Esophagus squamous epithelium (tissue), 5 donors: ENCODE results near the gene FOXR1. TPM values are rescaled to one million over a fixed set of nuclear protein-coding genes. Genes with fewer than 3 reads are reported as not detected.

ENCODE experiments used
- DNase-seq: peaks from one replicate; lab custom pipeline; 2025; lab: John Stamatoyannopoulos, UW
- H3K27ac ChIP-seq, 4 donors: fragments of 200-600 bp; sonication (generic); one replicate each; pipeline ENCODE4 v1.5.1; 2016 to 2019; ENCODE audit warnings: mild to moderate bottlenecking in 1 of 4
- H3K27me3 ChIP-seq, 4 donors: fragments of 200-600 bp; sonication (generic); 1 replicate in 3 of 4; 2 replicates in 1 of 4; pipeline versions ENCODE4 v1.5.1 to v1.6.0; 2017 to 2021; ENCODE audit warnings: antibody characterized with exemption in 1 of 4
- H3K36me3 ChIP-seq, 3 donors: fragments of 200-600 bp; sonication (generic); one replicate each; pipeline ENCODE4 v1.5.1; 2016 to 2019
- H3K4me1 ChIP-seq, 3 donors: fragments of 200-600 bp; sonication (generic); one replicate each; pipeline ENCODE4 v1.5.1; 2017 to 2019
- H3K4me3 ChIP-seq, 4 donors: fragments of 200-600 bp; sonication (generic); 1 replicate in 3 of 4; 2 replicates in 1 of 4; pipeline ENCODE4 v1.5.1; 2016 to 2019; ENCODE audit warnings: mild to moderate bottlenecking in 2 of 4, moderate library complexity in 1 of 4
- H3K9me3 ChIP-seq, 3 donors: fragments of 200-600 bp; sonication (generic); one replicate each; pipeline ENCODE4 v1.5.1; 2016 to 2019
- CTCF ChIP-seq, 6 experiments: fragments of 450-650 bp in 4 of 6; fragments of 200-600 bp in 2 of 6; sonication (generic) in 2 of 6; IDR thresholded peaks; one replicate each; pipeline ENCODE4 v1.5.1; 2016 to 2019; ENCODE audit warnings: antibody characterized with exemption in 6 of 6, mild to moderate bottlenecking in 4 of 6, moderate library complexity in 4 of 6
- POLR2A ChIP-seq, 4 donors: fragments of 450-650 bp; IDR thresholded peaks; one replicate each; pipeline ENCODE4 v1.6.1; 2017; ENCODE audit warnings: antibody characterized with exemption in 4 of 4, mild to moderate bottlenecking in 4 of 4, moderate library complexity in 3 of 4
- WGBS, 2 donors: methylation state at CpG; one replicate each; pipeline ENCODE4 v1.1.5; 2018; 5-methylcytosine and 5-hydroxymethylcytosine counted together
- intact Hi-C: fragments of 100-400 bp; cut with DNase I; formaldehyde crosslinking; loops from one replicate; pipeline ENCODE4 v1.15.0; 2022
- total RNA-seq, 4 donors: library from RNA; depleted of rRNA; stranded (reverse); fragments of >200 nt; gene quantifications; one replicate each; pipeline ENCODE4 v1.1.0, GENCODE V29; 2016
- donor health status: DM: yes; HTN: yes; CAD: no.

Gene FOXR1
- total RNA-seq, 4 donors from 2014 or later = not detected

GRCh38 chr11:119019996-119020395 lies 48.4 kb downstream of the FOXR1 start:
- Histone ChIP-seq H3K4me3 (peak overlapping the region in 3 of 4 donors; percentile 72 to 87 (median 77)), H3K27ac (peak overlapping the region in 1 of 4 donors; percentile 97), H3K4me1 (peaks cover 16 to 74% (median 30%) of the 10 kb centered on the region in 3 donors), H3K9me3 (no peaks in the 10 kb centered on the region), H3K27me3 (no peaks in the 10 kb centered on the region), H3K36me3 (peaks cover 5 to 63% (median 26%) of the 10 kb centered on the region in 3 donors)
- WGBS, 2 donors = 14 to 20% methylated on average over 2 of the region's 2 CpGs
- DNase-seq = no peak
- intact Hi-C loops = no loop called here
- TF ChIP-seq CTCF (IDR thresholded peaks at IDR 0.05) (no peak), POLR2A (IDR thresholded peaks at IDR 0.05) (no peak)

- no peaks in the 10 kb centered on the region for H3K27me3 ChIP-seq
- peaks cover 0 to 62% (median 13%) of the 10 kb centered on the region in 3 donors for H3K36me3 ChIP-seq
- H3K4me1 ChIP-seq = peaks cover 16 to 61% (median 17%) of the 10 kb centered on the region in 3 donors
- H3K9me3 ChIP-seq = no peaks in the 10 kb centered on the region
- TF ChIP-seq POLR2A (IDR thresholded peaks at IDR 0.05) (no peak), CTCF (IDR thresholded peaks at IDR 0.05) (no peak)
- intact Hi-C loops = no loop called here
- DNase-seq = no peak
- no peak overlapping the region for H3K4me3 ChIP-seq
- H3K27ac ChIP-seq = no peak overlapping the region
- 80 to 91% methylated on average over 5 of the region's 5 CpGs for WGBS, 2 donors
Measured at GRCh38 chr11:119021631-119022030, 50.1 kb downstream of the FOXR1 start.

GRCh38 chr11:119023741-119024140 lies 52.2 kb downstream of the FOXR1 start:
- TF ChIP-seq CTCF (IDR thresholded peaks at IDR 0.05) = no peak
- no peak for TF ChIP-seq POLR2A (IDR thresholded peaks at IDR 0.05)
- H3K4me1 ChIP-seq = peaks cover 10 to 59% (median 15%) of the 10 kb centered on the region in 3 donors
- no peak overlapping the region for H3K4me3 ChIP-seq
- intact Hi-C loops = no loop called here
- DNase-seq = no peak
- peaks cover 0 to 75% (median 13%) of the 10 kb centered on the region in 3 donors for H3K36me3 ChIP-seq
- H3K27ac ChIP-seq = no peak overlapping the region
- H3K9me3 ChIP-seq = no peaks in the 10 kb centered on the region
- no peaks in the 10 kb centered on the region for H3K27me3 ChIP-seq

- peak overlapping the region in 2 of 4 donors; percentile 18 to 55 for H3K27ac ChIP-seq
- intact Hi-C loops = no loop called here
- no peak for DNase-seq
- 73 to 79% methylated on average over 10 of the region's 15 CpGs for WGBS, 2 donors
- H3K9me3 ChIP-seq = no peaks in the 10 kb centered on the region
- H3K36me3 ChIP-seq = peaks cover 0 to 75% (median 13%) of the 10 kb centered on the region in 3 donors
- peaks cover 13 to 61% (median 21%) of the 10 kb centered on the region in 3 donors for H3K4me1 ChIP-seq
- TF ChIP-seq CTCF (IDR thresholded peaks at IDR 0.05) (no peak), POLR2A (IDR thresholded peaks at IDR 0.05) (no peak)
- no peak overlapping the region for H3K4me3 ChIP-seq
- H3K27me3 ChIP-seq = no peaks in the 10 kb centered on the region
Measured at GRCh38 chr11:119024430-119025098, 53.0 kb downstream of the FOXR1 start.

GRCh38 chr11:119025099-119025473 lies 53.5 kb downstream of the FOXR1 start:
- intact Hi-C loops = no loop called here
- H3K4me1 ChIP-seq = peaks cover 13 to 61% (median 20%) of the 10 kb centered on the region in 3 donors
- TF ChIP-seq POLR2A (IDR thresholded peaks at IDR 0.05) = no peak
- TF ChIP-seq CTCF (IDR thresholded peaks at IDR 0.05) = no peak
- peaks cover 0 to 75% (median 13%) of the 10 kb centered on the region in 3 donors for H3K36me3 ChIP-seq
- no peaks in the 10 kb centered on the region for H3K27me3 ChIP-seq
- H3K9me3 ChIP-seq = no peaks in the 10 kb centered on the region
- no peak for DNase-seq
- H3K27ac ChIP-seq = peak overlapping the region in 2 of 4 donors; percentile 18 to 55
- no peak overlapping the region for H3K4me3 ChIP-seq
- WGBS, 2 donors = 63 to 64% methylated on average over 4 to 5 of the region's 5 CpGs
